ENCODE results near the gene SPATA46. TPM values are rescaled to one million over a fixed set of nuclear protein-coding genes. Genes with fewer than 3 reads are reported as not detected.

SPATA46 gene
- total and polyA plus RNA-seq, 9 of the 15 experiments (the other 6 are each of a cell fraction or from before 2014, with no cell fraction given): 0.04 to 0.11 TPM; not detected in 7

- TF ChIP-seq ZBTB5 (IDR thresholded peaks at IDR 0.05) (0 out of 2 replicates have a peak, but pooled peaks have one; percentile 57), BCOR (IDR thresholded peaks at IDR 0.05) (0 out of 2 replicates have a peak, but pooled peaks have one; percentile 39), FOXK2 (conservative IDR thresholded peaks at IDR 0.05 in 1 of 2, IDR thresholded peaks at IDR 0.05 in 1 of 2; ENCODE audit: low read depth in 2 of 2) (peak; percentile 65 to 67; a peak in 3 of 4 replicates), CUX1 (CRISPR knock-in tag; IDR thresholded peaks at IDR 0.05) (no peak), NFRKB (IDR thresholded peaks at IDR 0.05; ENCODE audit: low read depth) (peak; percentile 75; the same call in 1 of the 2 replicates), JUN (IDR thresholded peaks at IDR 0.05; ENCODE audit: borderline replicate concordance, low read depth, low read length) (no peak), JUN (CRISPR knock-in tag; IDR thresholded peaks at IDR 0.05; ENCODE audit: borderline replicate concordance) (no peak), THAP12 (CRISPR knock-in tag; IDR thresholded peaks at IDR 0.05) (no peak), THAP7 (CRISPR knock-in tag; IDR thresholded peaks at IDR 0.05) (no peak), HCFC1 (IDR thresholded peaks at IDR 0.05; ENCODE audit: low read depth, low read length) (no peak), HINFP (tag; conservative IDR thresholded peaks at IDR 0.05; ENCODE audit: low read depth) (peak; percentile 86), SPI1 (IDR thresholded peaks at IDR 0.05; ENCODE audit: borderline replicate concordance, low read depth, low read length) (peak; percentile 84), CTBP1 (IDR thresholded peaks at IDR 0.05; ENCODE audit: borderline replicate concordance) (no peak), ZNF124 (CRISPR knock-in tag; IDR thresholded peaks at IDR 0.05) (no peak), SIX5 (IDR thresholded peaks at IDR 0.05; ENCODE audit: borderline replicate concordance in 1 of 2, insufficient read depth in 1 of 2, low read depth in 1 of 2, low read length in 2 of 2) (no peak)
Observed at GRCh38 chr1:162391790-162392563, 15.3 kb upstream of the SPATA46 start (continued).
